Right lung (tissue), 10 donors: ENCODE results near the gene ZNF763. TPM values are rescaled to one million over a fixed set of nuclear protein-coding genes. Genes with fewer than 3 reads are reported as not detected.
"Not testable (repeated sequence)": the region's sequence is repeated elsewhere in the genome, so short reads cannot be mapped to it uniquely, and the experiment has no call there.

Source experiments
- DNase-seq, 2 donors: peaks; one replicate each; pipeline ENCODE4 v3.0.0-alpha.2; 2013
- long read RNA-seq, 8 donors: transcript quantifications; one replicate each; lab custom pipeline, GENCODE V29; 2026
- polyA plus RNA-seq, 5 donors: library from polyadenylated mRNA; unstranded; fragments of 120-200 nt; gene quantifications; one replicate each; pipeline versions ENCODE4 v1.2.1 to v1.2.3, GENCODE V29; 2013; ENCODE audit warnings: inconsistent platforms in 1 of 5, low replicate concordance in 1 of 5; ENCODE audit not compliant: insufficient read length in 5 of 5, insufficient read depth in 1 of 5

ZNF763 gene
- polyA plus RNA-seq = 10 to 100 TPM in 1 of 5 donors, 1 to 10 TPM in 4; 5.3 to 11.1 (median 8.3) TPM
- long read RNA-seq, donor 1, partial matches to known transcripts = 0 of 1 reads
- long read RNA-seq, donor 1, other reads (novel, unspliced or antisense) = 0 of 1 reads
- long read RNA-seq, donor 2, partial matches to known transcripts = 0 of 1 reads
- long read RNA-seq, donor 2, other reads (novel, unspliced or antisense) = 0 of 1 reads
- long read RNA-seq, donor 3, partial matches to known transcripts = 0 of 3 reads
- long read RNA-seq, donor 3, other reads (novel, unspliced or antisense) = 0 of 3 reads
- long read RNA-seq, donor 4, partial matches to known transcripts = 0 of 1 reads
- long read RNA-seq, donor 4, other reads (novel, unspliced or antisense) = 0 of 1 reads
- long read RNA-seq, donor 5 = 0 reads
- long read RNA-seq, donor 6 = 0 reads
- long read RNA-seq, donor 7, partial matches to known transcripts = 0 of 2 reads
- long read RNA-seq, donor 7, other reads (novel, unspliced or antisense) = 0 of 2 reads
- long read RNA-seq, donor 8, partial matches to known transcripts = 0 of 2 reads
- long read RNA-seq, donor 8, other reads (novel, unspliced or antisense) = 0 of 2 reads

- DNase-seq = peak; percentile 89 to 92
Observed at GRCh38 chr19:11964858-11965645, at the start of gene ZNF763. TSS of gene ZNF763 (plus strand) at chr19:11965040. CDS start at chr19:11965209, 169 bp downstream.

- no peak for DNase-seq
Observed at GRCh38 chr19:11921852-11922495, 42.9 kb upstream of the ZNF763 start.

- peak; percentile 94 to 95 for DNase-seq
Observed at GRCh38 chr19:11924886-11925650, 39.8 kb upstream of the ZNF763 start, which contains the start of gene ZNF700. TSS of gene ZNF700 (plus strand) at chr19:11925107. CDS start at chr19:11925211, 104 bp downstream.

GRCh38 chr19:11925651-11926187 is 39.1 kb upstream of the ZNF763 start:
- not testable (repeated sequence) for DNase-seq

- DNase-seq = no peak
Observed at GRCh38 chr19:11927227-11927626, 37.6 kb upstream of the ZNF763 start.

GRCh38 chr19:11931051-11931450 is 33.8 kb upstream of the ZNF763 start:
- DNase-seq = no peak

GRCh38 chr19:11931513-11931912 is 33.3 kb upstream of the ZNF763 start:
- no peak for DNase-seq

- not testable (repeated sequence) for DNase-seq
Observed at GRCh38 chr19:11935829-11936228, 29.0 kb upstream of the ZNF763 start.

GRCh38 chr19:11938383-11938782 is 26.5 kb upstream of the ZNF763 start:
- DNase-seq = not testable (repeated sequence)

GRCh38 chr19:11941361-11941887 is 23.4 kb upstream of the ZNF763 start:
- DNase-seq = not testable (repeated sequence)

GRCh38 chr19:11942008-11942842 is 22.6 kb upstream of the ZNF763 start:
- no peak for DNase-seq

GRCh38 chr19:11942843-11943108 is 22.1 kb upstream of the ZNF763 start:
- DNase-seq = no peak

- no peak for DNase-seq
Observed at GRCh38 chr19:11944656-11945055, 20.2 kb upstream of the ZNF763 start.

GRCh38 chr19:11948646-11949045 is 16.2 kb upstream of the ZNF763 start:
- no peak for DNase-seq

GRCh38 chr19:11949201-11949600 is 15.6 kb upstream of the ZNF763 start:
- no peak for DNase-seq

GRCh38 chr19:11949614-11950080 is 15.2 kb upstream of the ZNF763 start:
- not testable (repeated sequence) for DNase-seq

GRCh38 chr19:11950312-11950711 is 14.5 kb upstream of the ZNF763 start:
- no peak for DNase-seq

GRCh38 chr19:11963566-11964355 is 1.1 kb upstream of the ZNF763 start:
- peak; percentile 55 to 72 for DNase-seq

- no peak for DNase-seq
Observed at GRCh38 chr19:11964496-11964857, 363 bp upstream of the ZNF763 start.
